ENCODE measurements around the gene KRT86. TPM values are rescaled to one million over a fixed set of nuclear protein-coding genes. Genes with fewer than 3 reads are reported as not detected.

KRT86 gene
- total and polyA plus RNA-seq, 2 experiments from 2014 or later: 0.16 TPM; not detected in 1

GRCh38 chr12:52225752-52226151, 48.7 kb upstream of the KRT86 start:
- H3K36me3 ChIP-seq (ENCODE audit: insufficient read depth): no peaks in the 10 kb centered on the region
- Mint-ChIP-seq H3K36me3 (ENCODE audit: low read depth) (no peaks in the 10 kb centered on the region), H3K4me1 (peaks cover 4% of the 10 kb centered on the region), H3K27me3 (ENCODE audit: insufficient read depth, low read depth, poor library complexity) (peaks cover 6% of the 10 kb centered on the region), H3K4me3 (no peak overlapping the region), H3K9me3 (no peaks in the 10 kb centered on the region; the same call in 2 of the 3 replicates), H3K27ac (no peak overlapping the region)
- no peaks in the 10 kb centered on the region for H3K79me2 ChIP-seq (replicated peaks; ENCODE audit: insufficient read depth)
- TF ChIP-seq NANOG (IDR thresholded peaks at IDR 0.05; ENCODE audit: borderline replicate concordance) (no peak), STAT1 (IDR thresholded peaks at IDR 0.05; ENCODE audit: unreplicated experiment) (no peak)
- ATAC-seq: no peak; the same call in 2 of the 3 replicates
- no peaks in the 10 kb centered on the region for H3K9me2 ChIP-seq (ENCODE audit: insufficient read depth)
- H3K4me3 ChIP-seq: no peak overlapping the region
- no peaks in the 10 kb centered on the region for H4K20me1 ChIP-seq (replicated peaks; ENCODE audit: insufficient read depth)
- H3F3A ChIP-seq (replicated peaks; ENCODE audit: low read depth): no peaks in the 10 kb centered on the region
- H3K4me2 ChIP-seq: no peak overlapping the region
- no peaks in the 10 kb centered on the region for H3K4me1 ChIP-seq (ENCODE audit: insufficient read depth)
- no peak for DNase-seq (ENCODE audit: low spot score)
- H3K27me3 ChIP-seq (ENCODE audit: insufficient read depth): no peaks in the 10 kb centered on the region
- H3K27ac ChIP-seq (ENCODE audit: low read depth): no peak overlapping the region
- no peak overlapping the region for H2AFZ ChIP-seq

DNA sequence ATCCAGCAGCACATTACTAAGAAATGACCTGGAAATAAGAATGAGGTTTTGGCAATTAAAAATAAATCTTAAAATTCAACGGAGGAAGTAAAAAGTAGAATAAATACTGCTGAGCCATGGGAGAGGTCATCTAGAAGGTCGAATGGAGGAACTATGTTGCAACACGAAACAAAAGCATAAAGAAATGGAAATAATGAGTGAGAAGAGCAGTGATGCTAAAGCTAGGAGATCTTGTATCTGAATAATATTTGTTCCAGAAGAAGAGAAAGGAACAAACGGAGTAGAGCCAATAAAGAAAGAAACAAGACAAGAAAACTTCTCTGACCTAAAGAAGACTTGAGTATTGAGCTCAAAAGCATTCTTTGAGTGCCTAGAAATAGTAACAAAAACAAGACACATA, 48.0 kb upstream of the KRT86 start:
- no peak for DNase-seq (ENCODE audit: low spot score)
- Mint-ChIP-seq H3K4me1 (peaks cover 11% of the 10 kb centered on the region), H3K27ac (no peak overlapping the region), H3K36me3 (ENCODE audit: low read depth) (no peaks in the 10 kb centered on the region), H3K27me3 (ENCODE audit: insufficient read depth, low read depth, poor library complexity) (peaks cover 13% of the 10 kb centered on the region), H3K4me3 (no peak overlapping the region), H3K9me3 (no peaks in the 10 kb centered on the region; the same call in 2 of the 3 replicates)
- no peak overlapping the region for H3K27ac ChIP-seq (ENCODE audit: low read depth)
- no peak overlapping the region for H2AFZ ChIP-seq
- H3K9me2 ChIP-seq (ENCODE audit: insufficient read depth): no peaks in the 10 kb centered on the region
- H3K4me1 ChIP-seq (ENCODE audit: insufficient read depth): 0 out of 2 replicates have a peak, but pooled peaks cover 4% of the 10 kb centered on the region
- H3K27me3 ChIP-seq (ENCODE audit: insufficient read depth): peaks cover 5% of the 10 kb centered on the region
- no peaks in the 10 kb centered on the region for H3K36me3 ChIP-seq (ENCODE audit: insufficient read depth)
- H3K4me2 ChIP-seq: no peak overlapping the region
- H3F3A ChIP-seq (replicated peaks; ENCODE audit: low read depth): no peaks in the 10 kb centered on the region
- no peak for ATAC-seq
- H3K79me2 ChIP-seq (replicated peaks; ENCODE audit: insufficient read depth): no peaks in the 10 kb centered on the region
- no peak overlapping the region for H3K4me3 ChIP-seq
- H4K20me1 ChIP-seq (replicated peaks; ENCODE audit: insufficient read depth): no peaks in the 10 kb centered on the region
- TF ChIP-seq ZNF462 (CRISPR knock-in tag; IDR thresholded peaks at IDR 0.05): no peak
- no peak for TF ChIP-seq JUNB (IDR thresholded peaks at IDR 0.05; ENCODE audit: unreplicated experiment)
- TF ChIP-seq EZH2phosphoT487 (IDR thresholded peaks at IDR 0.05; ENCODE audit: unreplicated experiment): no peak
- TF ChIP-seq STAT1 (IDR thresholded peaks at IDR 0.05; ENCODE audit: unreplicated experiment): no peak
- no peak for TF ChIP-seq REST (IDR thresholded peaks at IDR 0.05; ENCODE audit: unreplicated experiment)
- TF ChIP-seq EZH2 (IDR thresholded peaks at IDR 0.05; ENCODE audit: low read depth, unreplicated experiment): no peak
- TF ChIP-seq, protein P1, sequence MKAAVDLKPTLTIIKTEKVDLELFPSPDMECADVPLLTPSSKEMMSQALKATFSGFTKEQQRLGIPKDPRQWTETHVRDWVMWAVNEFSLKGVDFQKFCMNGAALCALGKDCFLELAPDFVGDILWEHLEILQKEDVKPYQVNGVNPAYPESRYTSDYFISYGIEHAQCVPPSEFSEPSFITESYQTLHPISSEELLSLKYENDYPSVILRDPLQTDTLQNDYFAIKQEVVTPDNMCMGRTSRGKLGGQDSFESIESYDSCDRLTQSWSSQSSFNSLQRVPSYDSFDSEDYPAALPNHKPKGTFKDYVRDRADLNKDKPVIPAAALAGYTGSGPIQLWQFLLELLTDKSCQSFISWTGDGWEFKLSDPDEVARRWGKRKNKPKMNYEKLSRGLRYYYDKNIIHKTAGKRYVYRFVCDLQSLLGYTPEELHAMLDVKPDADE (IDR thresholded peaks at IDR 0.05): no peak
- TF ChIP-seq ZNF114 (CRISPR knock-in tag; IDR thresholded peaks at IDR 0.05): no peak
- TF ChIP-seq NANOG (IDR thresholded peaks at IDR 0.05; ENCODE audit: borderline replicate concordance): no peak
- no peak for TF ChIP-seq ZNF331 (CRISPR knock-in tag; IDR thresholded peaks at IDR 0.05; ENCODE audit: low read depth)
- TF ChIP-seq CREB1 (CRISPR knock-in tag; IDR thresholded peaks at IDR 0.05; ENCODE audit: low read depth): no peak
